Endodermal cell (in vitro differentiated cells): ENCODE data around the gene ADAMTS2. TPM values are rescaled to one million over a fixed set of nuclear protein-coding genes. Genes with fewer than 3 reads are reported as not detected.

Source experiments
- DNase-seq: peaks from one replicate; pipeline ENCODE4 v3.0.0-alpha.2; 2017
- H3K27ac ChIP-seq: 2 replicates; pipeline ENCODE4 v1.5.1; 2013; ENCODE audit warnings: mild to moderate bottlenecking, low read depth, low read length, moderate library complexity
- H3K27me3 ChIP-seq: 2 replicates; pipeline ENCODE4 v1.6.1; 2013; ENCODE audit warnings: mild to moderate bottlenecking, low read length, moderate library complexity; ENCODE audit not compliant: insufficient read depth, control insufficient read depth, poor library complexity, severe bottlenecking
- H3K36me3 ChIP-seq: 2 replicates; pipeline ENCODE4 v1.7.0; 2013; ENCODE audit warnings: mild to moderate bottlenecking, low read length, moderate library complexity; ENCODE audit not compliant: control insufficient read depth, insufficient read depth
- H3K4me1 ChIP-seq: one replicate; pipeline ENCODE4 v1.7.0; 2013; ENCODE audit warnings: low read length; ENCODE audit not compliant: control insufficient read depth, insufficient read depth
- H3K4me3 ChIP-seq: 2 replicates; pipeline ENCODE4 v1.5.1; 2013; ENCODE audit warnings: mild to moderate bottlenecking, low read length, moderate library complexity
- H3K9ac ChIP-seq: 2 replicates; pipeline ENCODE4 v1.6.1; 2013; ENCODE audit warnings: mild to moderate bottlenecking, low read length, moderate library complexity; ENCODE audit not compliant: poor library complexity, severe bottlenecking; ENCODE audit errors: extremely low read depth
- H3K9me3 ChIP-seq: 2 replicates; pipeline ENCODE4 v1.6.1; 2013; ENCODE audit warnings: mild to moderate bottlenecking, low read length, moderate library complexity; ENCODE audit not compliant: control insufficient read depth
- H3K27ac Mint-ChIP-seq: 2 replicates; pipeline ENCODE4 v1.8.0; 2020; ENCODE audit warnings: mixed read lengths
- H3K27me3 Mint-ChIP-seq: 2 replicates; pipeline ENCODE4 v1.8.0; 2021; ENCODE audit warnings: mild to moderate bottlenecking, mixed read lengths; ENCODE audit not compliant: insufficient read depth
- H3K36me3 Mint-ChIP-seq: 2 replicates; pipeline ENCODE4 v1.8.0; 2020; ENCODE audit warnings: low read depth, mixed read lengths
- H3K4me1 Mint-ChIP-seq: 2 replicates; pipeline ENCODE4 v1.8.0; 2020; ENCODE audit warnings: mixed read lengths
- H3K4me3 Mint-ChIP-seq: 2 replicates; pipeline ENCODE4 v1.8.0; 2020; ENCODE audit warnings: mild to moderate bottlenecking, moderate library complexity, mixed read lengths
- H3K9me3 Mint-ChIP-seq: 2 replicates; pipeline ENCODE4 v1.8.0; 2020; ENCODE audit warnings: mild to moderate bottlenecking, mixed read lengths
- CTCF ChIP-seq: fragments of 200-600 bp; sonication (generic); conservative IDR thresholded peaks from 2 replicates; pipeline ENCODE4 v1.5.0; 2021; ENCODE audit warnings: antibody characterized with exemption, mild to moderate bottlenecking
- WGBS, 2 experiments: methylation state at CpG; one replicate each; pipeline versions ENCODE4 v1.1.5 to v1.1.7; 2013; ENCODE audit warnings: missing lambda C conversion rate in 2 of 2, mixed read lengths in 1 of 2; ENCODE audit not compliant: insufficient coverage in 1 of 2, insufficient read length in 1 of 2; 5-methylcytosine and 5-hydroxymethylcytosine counted together
- total RNA-seq, 2 donors: library from RNA; stranded (reverse); fragmentation: NEBNext Ultra II Directional in 1 of 2; extraction: Animal tissue kit (Norgen Biotek cat#: 25700) in 1 of 2; gene quantifications; 2 replicates in 1 of 2; 3 replicates in 1 of 2; pipeline ENCODE4 v1.2.1, GENCODE V29; 2021

Gene ADAMTS2
- total RNA-seq, 2 donors from 2014 or later = 1.2 to 2.6 TPM

DNA sequence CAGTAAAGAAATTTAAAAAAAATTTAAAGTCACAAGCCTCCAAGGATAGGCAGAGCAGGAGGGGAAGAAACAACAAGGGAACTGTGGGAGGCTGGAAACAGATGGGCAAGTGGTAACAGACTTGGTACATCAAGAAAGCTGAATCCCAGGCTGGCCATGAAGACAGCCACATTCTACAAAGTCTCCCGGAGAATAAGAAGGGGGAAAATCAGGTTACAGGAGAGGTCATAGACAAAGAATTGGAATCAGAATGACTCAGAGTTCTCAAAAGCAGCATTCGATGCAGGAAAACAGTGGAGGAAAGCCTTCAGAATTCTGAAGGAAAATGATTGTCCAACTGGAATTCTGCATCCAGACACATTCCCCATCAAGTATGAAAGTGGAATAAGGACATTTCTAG, 129.7 kb downstream of the ADAMTS2 start:
- H3K36me3 Mint-ChIP-seq = no peaks in the 10 kb centered on the region
- H3K9ac ChIP-seq = no peak overlapping the region

GRCh38 chr5:179214678-179215077, 130.6 kb downstream of the ADAMTS2 start:
- WGBS, 2 experiments = no CpG with 5 or more reads among the region's 7 CpGs
- no peak for DNase-seq
- H3K9me3 ChIP-seq = no peaks in the 10 kb centered on the region
- H3K27me3 Mint-ChIP-seq = no peaks in the 10 kb centered on the region
- H3K27ac Mint-ChIP-seq = no peak overlapping the region
- H3K4me1 Mint-ChIP-seq = no peaks in the 10 kb centered on the region
- H3K27me3 ChIP-seq = no peaks in the 10 kb centered on the region
- H3K9me3 Mint-ChIP-seq = no peaks in the 10 kb centered on the region
- no peak overlapping the region for H3K9ac ChIP-seq
- no peaks in the 10 kb centered on the region for H3K36me3 ChIP-seq
- no peak overlapping the region for H3K27ac ChIP-seq
- no peaks in the 10 kb centered on the region for H3K36me3 Mint-ChIP-seq
- H3K4me3 ChIP-seq = no peak overlapping the region
- no peaks in the 10 kb centered on the region for H3K4me1 ChIP-seq
- TF ChIP-seq CTCF = no peak
- no peak overlapping the region for H3K4me3 Mint-ChIP-seq

More for the DNA sequence above, 129.7 kb downstream of the ADAMTS2 start:
- Histone ChIP-seq H3K4me3 (no peak overlapping the region), H3K4me1 (no peaks in the 10 kb centered on the region), H3K9me3 (no peaks in the 10 kb centered on the region), H3K27ac (no peak overlapping the region), H3K36me3 (no peaks in the 10 kb centered on the region), H3K27me3 (no peaks in the 10 kb centered on the region)
- no peak for TF ChIP-seq CTCF
- no peak overlapping the region for H3K27ac Mint-ChIP-seq
- H3K27me3 Mint-ChIP-seq = no peaks in the 10 kb centered on the region
- WGBS, 2 experiments = 80 to 89% methylated on average over 2 of the region's 2 CpGs
- H3K4me1 Mint-ChIP-seq = no peaks in the 10 kb centered on the region
- H3K9me3 Mint-ChIP-seq = no peaks in the 10 kb centered on the region
- no peak overlapping the region for H3K4me3 Mint-ChIP-seq
- DNase-seq = no peak

- Mint-ChIP-seq H3K4me3 (no peak overlapping the region), H3K27ac (no peak overlapping the region)
Measured at GRCh38 chr5:179212870-179213269, 132.4 kb downstream of the ADAMTS2 start.

More at GRCh38 chr5:179212870-179213269, 132.4 kb downstream of the ADAMTS2 start:
- Histone ChIP-seq H3K9ac (no peak overlapping the region), H3K27ac (no peak overlapping the region), H3K4me3 (no peak overlapping the region), H3K9me3 (no peaks in the 10 kb centered on the region), H3K27me3 (no peaks in the 10 kb centered on the region), H3K4me1 (no peaks in the 10 kb centered on the region), H3K36me3 (no peaks in the 10 kb centered on the region)
- 50 to 53% methylated on average over 8 to 10 of the region's 10 CpGs for whole genome bisulfite sequencing, 2 experiments
- no peaks in the 10 kb centered on the region for H3K36me3 Mint-ChIP-seq
- DNase-seq = no peak
- no peaks in the 10 kb centered on the region for H3K27me3 Mint-ChIP-seq
- H3K9me3 Mint-ChIP-seq = no peaks in the 10 kb centered on the region
- TF ChIP-seq CTCF = peak; percentile 47
- H3K4me1 Mint-ChIP-seq = no peaks in the 10 kb centered on the region
